NB4 (cell line): ENCODE measurements around the gene PLXNC1.

ENCODE experiments used
- CTCF ChIP-seq: IDR thresholded peaks from one replicate; pipeline ENCODE4 v1.5.1; 2012; ENCODE audit warnings: low read depth, low read length
- MAX ChIP-seq: IDR thresholded peaks from 2 replicates; pipeline ENCODE4 v1.6.1; 2011; ENCODE audit warnings: low read depth, low read length
- POLR2A ChIP-seq: IDR thresholded peaks from 2 replicates; pipeline ENCODE4 v1.6.1; 2011; ENCODE audit warnings: mild to moderate bottlenecking; ENCODE audit not compliant: insufficient read length; ENCODE audit errors: extremely low read depth

- TF ChIP-seq POLR2A, result no peak
- TF ChIP-seq MAX, result no peak
- TF ChIP-seq CTCF, result no peak
Measured at GRCh38 chr12:94225506-94225905, 77.1 kb downstream of the PLXNC1 start.
